Testis (tissue), 2 donors: ENCODE data around the gene REM2.

ENCODE experiments used
- POLR2A ChIP-seq: fragments of 450-650 bp; IDR thresholded peaks from one replicate; pipeline ENCODE4 v1.6.1; 2017; ENCODE audit warnings: antibody characterized with exemption, mild to moderate bottlenecking, moderate library complexity
- TF ChIP-seq, protein P1 (sequence below), 3 experiments: fragments of 450-650 bp in 2 of 3; fragments of 200-600 bp in 1 of 3; sonication (generic) in 1 of 3; IDR thresholded peaks; one replicate each; pipeline ENCODE4 v1.5.1; 2016 to 2019; ENCODE audit warnings: antibody characterized with exemption in 3 of 3, mild to moderate bottlenecking in 2 of 3, moderate library complexity in 1 of 3

DNA sequence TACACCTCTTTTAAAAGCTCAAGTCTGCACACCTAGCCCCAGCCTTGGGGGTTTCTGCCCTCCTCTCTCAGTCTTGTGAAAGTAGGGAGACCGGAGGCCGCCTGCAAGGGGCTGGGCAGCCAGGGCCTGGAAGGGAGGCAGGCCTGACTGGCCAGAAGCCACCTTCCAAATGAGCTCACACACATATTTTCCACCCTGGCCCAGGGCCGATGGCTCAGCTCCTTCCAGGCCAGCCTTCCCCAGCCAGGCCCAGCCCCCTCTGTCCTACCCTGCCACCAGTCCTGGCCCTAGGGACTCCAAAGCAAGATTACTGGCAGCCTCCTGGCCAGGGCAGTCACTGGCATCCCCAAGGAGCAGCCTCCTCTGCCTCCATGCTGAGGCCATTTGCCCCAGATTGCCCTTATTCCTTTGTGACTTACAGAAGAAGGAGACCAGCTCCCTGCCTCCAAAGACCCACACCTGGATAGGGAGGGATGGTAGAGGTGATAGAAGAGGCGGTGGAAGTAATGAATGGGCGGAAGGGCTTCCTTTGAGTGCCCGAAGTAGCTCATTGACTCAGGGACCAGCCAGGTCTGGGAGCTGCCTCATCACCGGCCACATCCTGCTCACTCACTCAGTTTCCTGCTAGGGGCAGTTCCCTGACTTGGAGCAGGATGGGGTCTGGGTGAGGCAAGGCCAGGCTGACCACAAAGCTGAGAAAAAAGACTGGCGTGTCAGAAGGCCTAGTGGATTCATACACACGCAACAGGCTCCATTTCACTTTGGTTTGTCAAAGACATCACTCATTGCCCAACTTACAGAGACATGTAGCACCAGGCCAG, 31.9 kb upstream of the REM2 start:
- TF ChIP-seq, protein P1, sequence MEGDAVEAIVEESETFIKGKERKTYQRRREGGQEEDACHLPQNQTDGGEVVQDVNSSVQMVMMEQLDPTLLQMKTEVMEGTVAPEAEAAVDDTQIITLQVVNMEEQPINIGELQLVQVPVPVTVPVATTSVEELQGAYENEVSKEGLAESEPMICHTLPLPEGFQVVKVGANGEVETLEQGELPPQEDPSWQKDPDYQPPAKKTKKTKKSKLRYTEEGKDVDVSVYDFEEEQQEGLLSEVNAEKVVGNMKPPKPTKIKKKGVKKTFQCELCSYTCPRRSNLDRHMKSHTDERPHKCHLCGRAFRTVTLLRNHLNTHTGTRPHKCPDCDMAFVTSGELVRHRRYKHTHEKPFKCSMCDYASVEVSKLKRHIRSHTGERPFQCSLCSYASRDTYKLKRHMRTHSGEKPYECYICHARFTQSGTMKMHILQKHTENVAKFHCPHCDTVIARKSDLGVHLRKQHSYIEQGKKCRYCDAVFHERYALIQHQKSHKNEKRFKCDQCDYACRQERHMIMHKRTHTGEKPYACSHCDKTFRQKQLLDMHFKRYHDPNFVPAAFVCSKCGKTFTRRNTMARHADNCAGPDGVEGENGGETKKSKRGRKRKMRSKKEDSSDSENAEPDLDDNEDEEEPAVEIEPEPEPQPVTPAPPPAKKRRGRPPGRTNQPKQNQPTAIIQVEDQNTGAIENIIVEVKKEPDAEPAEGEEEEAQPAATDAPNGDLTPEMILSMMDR (IDR thresholded peaks at IDR 0.05), result no peak
- no peak for TF ChIP-seq POLR2A
